ENCODE data around the gene SHPK.
A peak's percentile ranks its signal among the peaks of the same experiment; 100 is the strongest.

Gene SHPK

DNA sequence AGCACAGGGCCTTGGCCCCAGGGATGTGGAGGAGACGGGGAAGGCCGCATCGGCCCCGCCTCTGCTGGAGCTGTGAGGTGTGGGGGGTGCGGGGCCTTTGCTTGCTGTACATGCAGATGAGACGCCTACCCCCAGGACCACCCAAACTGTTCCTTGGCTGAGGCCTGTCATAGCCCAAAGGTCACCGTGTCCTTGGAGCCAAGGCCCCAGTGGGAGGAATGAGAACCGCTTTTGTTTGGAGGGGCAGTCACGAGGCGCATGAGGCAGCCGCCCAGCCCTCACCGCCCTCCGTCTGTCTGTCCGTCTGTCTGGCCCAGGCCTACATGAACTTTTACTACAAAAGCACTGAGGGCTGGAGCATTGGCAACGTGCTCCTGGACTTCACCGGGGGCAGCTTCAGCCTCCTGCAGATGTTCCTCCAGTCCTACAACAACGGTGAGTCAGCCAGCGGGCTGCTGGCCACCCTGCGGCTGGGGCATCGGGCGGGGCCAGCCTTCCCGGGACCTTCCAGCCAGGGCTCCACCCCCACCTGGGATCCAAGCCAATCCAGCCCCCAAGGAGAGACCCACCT lies 23.6 kb upstream of the SHPK start:
- no peak for DNase-seq

DNA sequence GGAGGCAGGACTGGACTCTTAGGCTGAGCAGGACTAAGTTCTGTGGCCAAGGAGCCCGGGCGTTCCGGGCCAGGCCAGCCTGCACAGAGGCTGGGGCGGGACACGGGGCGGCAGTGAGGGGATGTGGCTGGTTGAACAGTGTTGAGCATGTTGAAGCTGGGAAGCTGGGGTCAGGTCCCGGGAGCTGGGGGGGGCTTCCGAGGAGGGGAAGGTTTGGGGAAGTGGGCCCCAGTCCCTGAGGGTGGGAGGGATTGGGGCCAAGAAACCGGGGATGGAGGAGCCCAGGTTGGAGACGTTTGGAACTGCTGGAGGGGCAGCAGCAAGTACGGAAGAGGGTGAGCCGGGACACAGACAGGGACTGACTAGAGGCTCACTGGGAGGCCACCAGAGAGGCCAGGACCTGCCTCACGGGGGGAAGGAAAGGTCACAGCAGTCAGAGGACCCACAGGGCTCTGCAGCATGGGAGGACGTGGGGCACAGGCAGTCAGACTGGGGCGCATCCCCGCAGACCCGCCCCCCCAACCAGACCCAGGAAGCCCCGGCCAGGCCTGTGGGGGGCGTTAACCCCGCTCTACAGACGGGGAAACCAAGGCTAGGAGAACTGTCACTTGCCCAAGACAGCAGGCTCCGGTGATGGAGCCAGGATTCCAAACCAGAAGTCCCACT lies 22.9 kb upstream of the SHPK start:
- no peak for DNase-seq

- no peak for DNase-seq
Measured at GRCh38 chr17:3657874-3658783, 22.1 kb upstream of the SHPK start.

- no peak for DNase-seq
Measured at GRCh38 chr17:3657588-3657869, 21.5 kb upstream of the SHPK start.

- DNase-seq = no peak
Measured at GRCh38 chr17:3656755-3657587, 20.9 kb upstream of the SHPK start.

DNA sequence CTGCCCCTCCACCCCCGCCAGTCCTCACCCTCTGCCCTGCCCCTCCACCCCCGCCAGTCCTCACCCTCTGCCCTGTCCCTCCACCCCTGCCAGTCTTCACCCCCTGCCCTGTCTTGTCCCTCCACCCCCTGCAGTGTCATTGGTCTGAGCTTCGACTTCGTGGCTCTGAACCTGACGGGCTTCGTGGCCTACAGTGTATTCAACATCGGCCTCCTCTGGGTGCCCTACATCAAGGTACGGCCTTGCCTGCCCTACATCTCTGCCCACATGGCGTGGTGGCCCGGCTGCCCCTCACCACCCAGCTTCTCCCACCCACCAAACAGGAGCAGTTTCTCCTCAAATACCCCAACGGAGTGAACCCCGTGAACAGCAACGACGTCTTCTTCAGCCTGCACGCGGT lies 20.3 kb upstream of the SHPK start:
- no peak for DNase-seq

GRCh38 chr17:3655766-3656165 lies 19.7 kb upstream of the SHPK start:
- no peak for DNase-seq

DNA sequence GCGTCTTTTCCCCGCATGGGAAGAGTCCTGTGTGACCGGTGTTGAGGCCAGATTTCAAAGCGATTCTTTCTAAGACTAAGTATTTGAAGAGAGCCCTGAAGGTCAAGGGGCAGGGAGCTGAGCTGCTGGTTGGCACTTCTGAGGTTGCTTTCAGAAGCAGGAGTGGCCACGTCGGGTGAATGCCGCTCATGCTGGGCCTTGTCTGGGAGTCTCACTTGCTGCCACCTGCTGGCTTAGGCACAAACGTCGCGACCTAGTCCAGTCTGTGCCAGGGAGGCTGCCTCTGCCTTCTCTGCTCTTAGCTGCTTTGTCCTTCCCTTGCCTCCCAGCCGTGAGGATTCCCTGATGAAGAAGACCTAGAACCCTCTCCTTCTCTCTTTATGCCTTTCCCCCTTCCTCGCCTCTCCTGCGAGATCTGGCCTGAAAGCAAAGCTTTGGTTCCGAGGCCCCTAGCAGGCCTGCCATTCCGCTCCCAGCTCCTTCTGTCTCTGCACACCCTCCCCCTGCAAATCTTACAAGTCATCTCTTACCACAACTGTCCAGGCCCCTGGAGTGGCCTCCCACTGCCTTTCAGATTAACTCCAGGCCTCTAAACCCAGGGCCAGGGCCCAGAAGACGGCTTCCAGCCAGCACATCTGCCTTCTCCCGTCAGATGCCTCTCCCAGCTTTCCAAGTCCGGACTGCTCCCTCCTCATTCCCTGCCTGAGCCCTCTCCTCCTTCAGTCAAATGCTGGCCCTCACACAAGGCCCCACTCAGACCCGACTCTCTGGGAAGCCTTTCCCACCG lies 11.9 kb upstream of the SHPK start:
- peak; percentile 65 for DNase-seq

- DNase-seq = no peak
Measured at GRCh38 chr17:3647251-3647650, 11.2 kb upstream of the SHPK start.

DNA sequence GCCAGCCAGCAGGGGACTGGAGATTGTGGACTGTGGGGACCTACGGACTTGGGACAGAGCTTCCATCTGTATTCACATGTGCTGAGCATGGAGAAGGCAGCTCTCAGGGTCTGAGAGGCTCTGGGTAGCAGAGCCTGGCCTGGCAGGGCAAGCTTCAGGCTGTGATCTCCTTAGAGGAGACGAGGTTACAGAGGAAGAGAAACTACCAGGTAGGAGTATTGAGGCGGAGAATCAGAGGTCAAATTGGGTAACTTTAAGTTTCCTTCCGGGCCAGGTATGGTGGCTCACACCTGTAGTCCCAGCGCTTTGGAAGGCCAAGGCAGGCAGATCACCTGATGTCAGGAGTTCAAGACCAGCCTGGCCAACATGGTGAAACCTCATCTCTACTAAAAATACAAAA lies 9.3 kb upstream of the SHPK start:
- no peak for DNase-seq

DNA sequence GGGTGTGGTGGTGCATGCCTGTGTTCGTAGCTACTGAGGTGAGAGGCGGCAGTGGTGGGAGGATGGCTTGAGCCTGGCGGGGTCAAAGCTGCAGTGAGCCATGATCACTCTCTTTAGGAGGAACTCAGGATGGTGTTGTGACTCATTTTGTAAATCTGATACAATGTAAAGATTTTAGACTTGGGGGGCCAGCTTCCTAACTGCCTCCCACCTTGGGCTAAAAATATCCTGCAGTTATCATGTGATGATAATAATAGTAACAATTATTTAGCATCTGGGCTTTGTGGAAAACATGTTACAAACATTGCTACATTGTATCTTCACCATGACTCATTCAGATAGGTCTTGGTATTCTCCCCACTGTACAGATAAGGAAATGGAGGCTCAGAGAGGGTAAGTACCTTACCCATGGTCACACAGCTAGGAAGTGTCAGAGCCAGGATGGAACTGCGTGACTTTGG lies 7.9 kb upstream of the SHPK start:
- peak; percentile 70 for DNase-seq

DNA sequence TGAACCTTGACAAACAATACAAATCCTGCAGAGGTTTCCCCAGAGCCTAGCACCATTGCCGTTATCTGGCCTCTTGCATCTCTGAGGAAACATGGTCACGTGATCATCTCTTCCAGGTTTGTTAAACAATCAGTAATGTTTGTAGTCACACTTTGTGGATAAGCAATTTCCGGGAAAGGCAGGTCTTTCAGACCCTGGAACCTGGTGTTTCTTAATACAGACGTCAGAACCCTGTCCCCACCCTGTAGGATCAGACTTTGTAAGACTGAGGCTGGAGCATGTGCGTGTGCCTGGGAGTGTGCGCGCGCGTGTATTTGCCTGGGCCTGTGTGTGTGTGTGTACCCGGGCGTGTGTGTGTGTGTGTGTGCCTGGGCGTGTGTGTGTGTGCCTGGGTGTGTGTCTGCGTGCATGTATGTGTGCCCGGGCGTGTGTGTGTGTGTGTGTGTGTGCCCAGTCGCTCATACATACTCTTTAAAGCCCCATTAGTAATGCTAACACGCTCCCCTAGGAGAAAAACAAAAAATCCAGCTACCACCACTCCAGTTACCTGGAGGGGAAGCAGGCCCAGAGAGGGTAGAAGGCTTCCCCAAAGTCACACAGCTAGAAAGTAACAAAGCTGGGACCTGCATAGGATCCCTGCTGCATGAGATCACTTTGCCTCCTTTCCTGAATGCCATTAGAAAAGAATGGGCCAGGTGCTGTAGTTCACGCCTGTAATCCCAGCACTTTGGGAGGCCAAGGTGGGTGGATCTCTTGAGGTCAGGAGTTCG lies 5.9 kb upstream of the SHPK start:
- DNase-seq = peak; percentile 28

DNA sequence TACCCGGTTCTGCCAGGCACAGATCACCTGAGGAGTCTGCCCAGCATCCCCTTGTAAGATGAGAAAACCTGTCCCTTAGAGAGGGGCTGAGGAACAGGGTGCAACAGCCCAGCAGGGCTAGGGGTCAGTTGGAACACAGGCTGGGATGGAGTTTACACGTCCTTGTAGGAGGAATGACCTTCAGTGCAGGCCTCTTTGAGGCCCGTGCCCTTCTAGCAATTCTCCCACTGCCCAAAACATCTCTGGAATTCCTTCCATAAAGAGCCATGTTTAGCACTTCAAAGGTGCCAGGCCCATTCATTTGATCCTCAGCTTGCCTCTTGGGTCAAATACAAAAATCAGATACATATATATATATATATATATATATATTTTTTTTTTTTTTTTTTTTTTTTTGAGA lies 5.0 kb upstream of the SHPK start:
- no peak for DNase-seq

- DNase-seq = peak; percentile 80
Measured at GRCh38 chr17:3639981-3640596, 4.0 kb upstream of the SHPK start.

DNA sequence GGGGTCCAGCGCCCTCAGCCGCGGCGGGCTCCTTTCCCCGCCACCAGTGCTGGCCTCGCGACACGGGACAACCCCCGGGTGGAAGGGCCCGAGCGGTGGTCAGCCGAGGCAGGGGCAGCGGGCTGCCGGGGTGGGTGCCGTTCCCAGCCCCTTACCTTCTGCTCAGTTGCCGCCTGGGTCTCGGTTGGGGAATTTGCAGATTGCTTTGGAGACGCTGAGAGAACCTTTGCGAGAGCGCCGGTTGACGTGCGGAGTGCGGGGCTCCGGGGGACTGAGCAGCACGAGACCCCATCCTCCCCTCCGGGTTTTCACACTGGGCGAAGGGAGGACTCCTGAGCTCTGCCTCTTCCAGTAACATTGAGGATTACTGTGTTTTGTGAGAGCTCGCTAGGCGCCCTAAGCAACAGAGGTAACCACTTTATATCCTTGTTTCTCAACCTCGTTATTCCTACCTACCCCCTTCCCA lies 891 bp upstream of the SHPK start:
- DNase-seq = no peak

- no peak for DNase-seq
Measured at GRCh38 chr17:3635474-3636153, 436 bp downstream of the SHPK start.

DNA sequence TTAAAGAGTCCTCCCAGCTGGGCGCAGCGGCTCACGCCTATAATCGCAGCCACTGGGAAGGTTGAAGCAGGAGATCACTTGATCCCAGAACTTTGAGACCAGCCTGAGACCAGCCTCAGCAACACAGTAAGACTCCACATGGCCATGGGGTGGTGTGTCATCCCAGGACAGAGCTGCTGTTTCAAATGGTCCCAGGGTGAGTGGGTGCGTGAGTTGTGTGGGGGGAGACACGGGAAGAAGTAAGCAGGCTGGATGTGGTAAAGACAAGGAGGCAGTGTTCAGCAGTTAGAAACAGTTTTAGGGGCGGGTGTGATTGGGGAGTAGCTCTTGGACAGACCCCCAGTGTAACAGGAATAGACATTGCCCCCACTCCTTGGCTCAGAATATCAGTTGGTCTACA lies 3.8 kb downstream of the SHPK start:
- no peak for DNase-seq

- no peak for DNase-seq
Measured at GRCh38 chr17:3630781-3631180, 5.3 kb downstream of the SHPK start.

- no peak for DNase-seq
Measured at GRCh38 chr17:3627769-3628167, 8.3 kb downstream of the SHPK start.
